Ovary (tissue), 3 donors: Measurements from ENCODE around the gene JAK2.

ENCODE experiments used
- EP300 ChIP-seq: sonication (generic); formaldehyde crosslinking; IDR thresholded peaks from one replicate; pipeline ENCODE4 v1.6.1; 2017; ENCODE audit warnings: antibody characterized with exemption
- POLR2A ChIP-seq: fragments of 450-650 bp; IDR thresholded peaks from one replicate; pipeline ENCODE4 v1.6.1; 2017; ENCODE audit warnings: antibody characterized with exemption, mild to moderate bottlenecking, moderate library complexity
- TF ChIP-seq, protein P1 (sequence below), 3 donors: fragments of 450-650 bp in 2 of 3; fragments of 200-600 bp in 1 of 3; IDR thresholded peaks; one replicate each; pipeline versions ENCODE4 v1.5.1 to v1.8.0; 2016 to 2022; ENCODE audit warnings: antibody characterized with exemption in 3 of 3, mild to moderate bottlenecking in 1 of 3
- donor health status: DM: no; HTN: no; CAD: no.

DNA sequence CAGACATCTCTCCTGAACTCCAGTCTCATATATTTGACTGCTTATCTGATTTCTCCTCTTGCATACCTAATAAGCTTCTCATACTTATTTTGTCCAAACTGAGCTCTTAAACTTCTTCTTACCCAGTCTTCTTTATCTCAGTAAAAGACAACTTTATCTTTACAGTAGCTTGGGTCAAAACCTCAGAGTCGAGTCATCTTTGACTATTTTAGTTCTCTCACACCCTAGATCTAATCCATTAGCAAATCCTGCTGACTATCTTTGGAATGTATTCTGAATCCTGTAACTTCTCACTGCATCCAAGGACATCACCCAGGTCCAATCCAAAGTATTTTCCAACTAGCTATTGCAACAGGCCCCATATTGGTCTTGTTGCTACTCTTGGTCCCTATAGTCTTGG is 11.8 kb upstream of the JAK2 start:
- no peak for TF ChIP-seq POLR2A
- TF ChIP-seq, protein P1, sequence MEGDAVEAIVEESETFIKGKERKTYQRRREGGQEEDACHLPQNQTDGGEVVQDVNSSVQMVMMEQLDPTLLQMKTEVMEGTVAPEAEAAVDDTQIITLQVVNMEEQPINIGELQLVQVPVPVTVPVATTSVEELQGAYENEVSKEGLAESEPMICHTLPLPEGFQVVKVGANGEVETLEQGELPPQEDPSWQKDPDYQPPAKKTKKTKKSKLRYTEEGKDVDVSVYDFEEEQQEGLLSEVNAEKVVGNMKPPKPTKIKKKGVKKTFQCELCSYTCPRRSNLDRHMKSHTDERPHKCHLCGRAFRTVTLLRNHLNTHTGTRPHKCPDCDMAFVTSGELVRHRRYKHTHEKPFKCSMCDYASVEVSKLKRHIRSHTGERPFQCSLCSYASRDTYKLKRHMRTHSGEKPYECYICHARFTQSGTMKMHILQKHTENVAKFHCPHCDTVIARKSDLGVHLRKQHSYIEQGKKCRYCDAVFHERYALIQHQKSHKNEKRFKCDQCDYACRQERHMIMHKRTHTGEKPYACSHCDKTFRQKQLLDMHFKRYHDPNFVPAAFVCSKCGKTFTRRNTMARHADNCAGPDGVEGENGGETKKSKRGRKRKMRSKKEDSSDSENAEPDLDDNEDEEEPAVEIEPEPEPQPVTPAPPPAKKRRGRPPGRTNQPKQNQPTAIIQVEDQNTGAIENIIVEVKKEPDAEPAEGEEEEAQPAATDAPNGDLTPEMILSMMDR (IDR thresholded peaks at IDR 0.05) = no peak
- TF ChIP-seq EP300 = no peak
